Neural crest cell (in vitro differentiated cells): ENCODE data around the gene ZCCHC7. TPM values are rescaled to one million over a fixed set of nuclear protein-coding genes. Genes with fewer than 3 reads are reported as not detected.
"Not testable (repeated sequence)": the region's sequence is repeated elsewhere in the genome, so short reads cannot be mapped to it uniquely, and the experiment has no call there.

ENCODE experiments used
- DNase-seq: peaks from one replicate; pipeline ENCODE4 v3.0.0; 2021; ENCODE audit warnings: low read depth, mixed read lengths, low spot score
- H3K27ac Mint-ChIP-seq: one replicate; pipeline ENCODE4 v1.8.0; 2021; ENCODE audit warnings: mild to moderate bottlenecking, mixed read lengths; ENCODE audit not compliant: unreplicated experiment
- H3K27me3 Mint-ChIP-seq: 2 replicates; pipeline ENCODE4 v1.8.0; 2021; ENCODE audit warnings: low read depth, mild to moderate bottlenecking, mixed read lengths
- H3K36me3 Mint-ChIP-seq: 2 replicates; pipeline ENCODE4 v1.8.0; 2021; ENCODE audit warnings: low read depth, mild to moderate bottlenecking, mixed read lengths
- H3K4me1 Mint-ChIP-seq: 2 replicates; pipeline ENCODE4 v1.8.0; 2021; ENCODE audit warnings: mixed read lengths
- H3K4me3 Mint-ChIP-seq: one replicate; pipeline ENCODE4 v1.8.0; 2021; ENCODE audit warnings: mild to moderate bottlenecking, mixed read lengths
- H3K9me3 Mint-ChIP-seq: 2 replicates; pipeline ENCODE4 v1.8.0; 2021; ENCODE audit warnings: mixed read lengths
- CTCF ChIP-seq: fragments of 200-600 bp; sonication (generic); conservative IDR thresholded peaks from 2 replicates; pipeline ENCODE4 v1.5.0; 2021; ENCODE audit warnings: antibody characterized with exemption, mild to moderate bottlenecking
- total RNA-seq: library from RNA; stranded (reverse); gene quantifications from 2 replicates; pipeline ENCODE4 v1.2.1, GENCODE V29; 2021

The ZCCHC7 gene
- total RNA-seq, 1 donor from 2014 or later: 21.6 TPM

GRCh38 chr9:37184905-37185867 lies 64.8 kb downstream of the ZCCHC7 start:
- no peak overlapping the region for H3K27ac Mint-ChIP-seq
- peaks cover 19% of the 10 kb centered on the region for H3K36me3 Mint-ChIP-seq
- peaks cover 13% of the 10 kb centered on the region for H3K4me1 Mint-ChIP-seq
- H3K27me3 Mint-ChIP-seq: no peaks in the 10 kb centered on the region
- H3K4me3 Mint-ChIP-seq: no peak overlapping the region
- H3K9me3 Mint-ChIP-seq: peaks cover 3% of the 10 kb centered on the region
- TF ChIP-seq CTCF: no peak
- DNase-seq: no peak

- H3K27ac Mint-ChIP-seq: no peak overlapping the region
- no peaks in the 10 kb centered on the region for H3K9me3 Mint-ChIP-seq
- H3K27me3 Mint-ChIP-seq: no peaks in the 10 kb centered on the region
- peaks cover 13% of the 10 kb centered on the region for H3K36me3 Mint-ChIP-seq
- no peak overlapping the region for H3K4me3 Mint-ChIP-seq
- peaks cover 26% of the 10 kb centered on the region for H3K4me1 Mint-ChIP-seq
- no peak for DNase-seq
- TF ChIP-seq CTCF: no peak
These were observed 66.9 kb downstream of the ZCCHC7 start for GRCh38 chr9:37187292-37187691.

- no peak overlapping the region for H3K27ac Mint-ChIP-seq
- no peak for TF ChIP-seq CTCF
- no peak for DNase-seq
- no peak overlapping the region for H3K4me3 Mint-ChIP-seq
- no peaks in the 10 kb centered on the region for H3K27me3 Mint-ChIP-seq
- peaks cover 32% of the 10 kb centered on the region for H3K4me1 Mint-ChIP-seq
- H3K9me3 Mint-ChIP-seq: no peaks in the 10 kb centered on the region
- H3K36me3 Mint-ChIP-seq: peaks cover 13% of the 10 kb centered on the region
These were observed 67.5 kb downstream of the ZCCHC7 start for GRCh38 chr9:37187713-37188439.

GRCh38 chr9:37190739-37191138 lies 70.4 kb downstream of the ZCCHC7 start:
- H3K27ac Mint-ChIP-seq, H3K27me3 Mint-ChIP-seq, H3K9me3 Mint-ChIP-seq, DNase-seq, H3K4me3 Mint-ChIP-seq: not testable (repeated sequence)
- Mint-ChIP-seq H3K36me3 (peaks cover 11% of the 10 kb centered on the region), H3K4me1 (peaks cover 33% of the 10 kb centered on the region)

GRCh38 chr9:37191403-37192089 lies 71.2 kb downstream of the ZCCHC7 start:
- Mint-ChIP-seq H3K27ac (no peak overlapping the region), H3K36me3 (peaks cover 11% of the 10 kb centered on the region), H3K4me1 (peaks cover 34% of the 10 kb centered on the region), H3K27me3 (no peaks in the 10 kb centered on the region), H3K9me3 (no peaks in the 10 kb centered on the region), H3K4me3 (peak overlapping the region; percentile 39)
- TF ChIP-seq CTCF: no peak
- no peak for DNase-seq
